ENCODE data around the gene R3HDM4. TPM values are rescaled to one million over a fixed set of nuclear protein-coding genes. Genes with fewer than 3 reads are reported as not detected.

Gene R3HDM4
- total RNA-seq, 1 experiment from 2014 or later, result 57.7 TPM

- no TSS peak for BruUV-seq (replicated peaks)
- ChIA-PET CTCF (no interaction called here), POLR2A (no interaction called here)
- no peaks in the 10 kb centered on the region for H3K27me3 ChIP-seq (replicated peaks; ENCODE audit: control insufficient read depth, insufficient read depth, low read length)
- DNase-seq, result no peak
- peaks cover 29% of the 10 kb centered on the region for H3K4me1 ChIP-seq
- TF ChIP-seq, protein P1, sequence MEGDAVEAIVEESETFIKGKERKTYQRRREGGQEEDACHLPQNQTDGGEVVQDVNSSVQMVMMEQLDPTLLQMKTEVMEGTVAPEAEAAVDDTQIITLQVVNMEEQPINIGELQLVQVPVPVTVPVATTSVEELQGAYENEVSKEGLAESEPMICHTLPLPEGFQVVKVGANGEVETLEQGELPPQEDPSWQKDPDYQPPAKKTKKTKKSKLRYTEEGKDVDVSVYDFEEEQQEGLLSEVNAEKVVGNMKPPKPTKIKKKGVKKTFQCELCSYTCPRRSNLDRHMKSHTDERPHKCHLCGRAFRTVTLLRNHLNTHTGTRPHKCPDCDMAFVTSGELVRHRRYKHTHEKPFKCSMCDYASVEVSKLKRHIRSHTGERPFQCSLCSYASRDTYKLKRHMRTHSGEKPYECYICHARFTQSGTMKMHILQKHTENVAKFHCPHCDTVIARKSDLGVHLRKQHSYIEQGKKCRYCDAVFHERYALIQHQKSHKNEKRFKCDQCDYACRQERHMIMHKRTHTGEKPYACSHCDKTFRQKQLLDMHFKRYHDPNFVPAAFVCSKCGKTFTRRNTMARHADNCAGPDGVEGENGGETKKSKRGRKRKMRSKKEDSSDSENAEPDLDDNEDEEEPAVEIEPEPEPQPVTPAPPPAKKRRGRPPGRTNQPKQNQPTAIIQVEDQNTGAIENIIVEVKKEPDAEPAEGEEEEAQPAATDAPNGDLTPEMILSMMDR (IDR thresholded peaks at IDR 0.05; ENCODE audit: insufficient read depth in 1 of 2, low read depth in 1 of 2, low read length in 1 of 2, severe bottlenecking in 1 of 2, unreplicated experiment in 1 of 2), result no peak
- no peaks in the 10 kb centered on the region for H3K9me3 ChIP-seq
- no peaks in the 10 kb centered on the region for H3K27me3 Mint-ChIP-seq (ENCODE audit: insufficient read depth, unreplicated experiment)
- H3K4me3 Mint-ChIP-seq (ENCODE audit: unreplicated experiment), result no peak overlapping the region
- no peaks in the 10 kb centered on the region for H3K9me3 Mint-ChIP-seq (ENCODE audit: unreplicated experiment)
- peaks cover 5% of the 10 kb centered on the region for H3K36me3 ChIP-seq (ENCODE audit: control insufficient read depth, insufficient read depth, low read length)
- intact Hi-C loops (cut with micrococcal nuclease; ENCODE audit: unreplicated experiment), result no loop called here
- H3K4me3 ChIP-seq (ENCODE audit: low read depth, low read length), result no peak overlapping the region
- H3K36me3 Mint-ChIP-seq (ENCODE audit: insufficient read depth, unreplicated experiment), result peaks cover 92% of the 10 kb centered on the region
- H3K27ac Mint-ChIP-seq (ENCODE audit: unreplicated experiment), result peak overlapping the region; percentile 53
- peaks cover 7% of the 10 kb centered on the region for H3K4me1 Mint-ChIP-seq (ENCODE audit: low read depth, unreplicated experiment)
Observed at GRCh38 chr19:945401-946252, 32.6 kb upstream of the R3HDM4 start.

DNA sequence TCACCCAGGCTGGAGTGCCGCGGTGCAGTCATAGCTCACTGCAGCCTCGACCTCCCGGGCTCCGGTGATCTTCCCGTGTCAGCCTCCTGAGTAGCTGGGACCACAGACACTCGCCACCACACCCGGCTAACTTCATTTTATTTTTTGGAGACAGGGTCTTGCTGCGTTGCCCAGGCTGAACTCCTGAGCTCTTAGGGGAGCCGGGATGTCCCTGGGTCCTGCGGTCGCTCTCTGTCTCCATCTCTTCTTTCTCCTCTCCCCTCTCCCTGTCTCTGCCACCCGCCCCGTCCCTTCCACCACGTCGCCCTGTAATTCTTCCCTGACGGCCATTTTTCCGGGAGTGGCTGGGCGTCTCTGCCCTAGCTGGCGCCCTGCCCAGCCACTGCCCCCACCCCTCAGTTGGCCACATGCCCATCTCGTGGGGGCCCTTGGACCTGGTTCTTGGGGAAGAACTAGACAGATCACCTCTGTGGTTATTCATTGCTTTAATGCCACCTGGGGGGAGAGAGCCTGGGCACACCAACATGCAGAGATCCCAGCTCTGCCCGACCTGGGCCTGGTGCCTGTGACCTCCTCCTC, 31.7 kb upstream of the R3HDM4 start:
- no peaks in the 10 kb centered on the region for H3K27me3 ChIP-seq (replicated peaks; ENCODE audit: control insufficient read depth, insufficient read depth, low read length)
- H3K4me1 ChIP-seq, result peaks cover 29% of the 10 kb centered on the region
- no peak for DNase-seq
- H3K4me1 Mint-ChIP-seq (ENCODE audit: low read depth, unreplicated experiment), result peaks cover 7% of the 10 kb centered on the region
- ChIA-PET CTCF (no interaction called here), POLR2A (no interaction called here)
- H3K36me3 ChIP-seq (ENCODE audit: control insufficient read depth, insufficient read depth, low read length), result peaks cover 5% of the 10 kb centered on the region
- H3K27me3 Mint-ChIP-seq (ENCODE audit: insufficient read depth, unreplicated experiment), result no peaks in the 10 kb centered on the region
- H3K9me3 ChIP-seq, result no peaks in the 10 kb centered on the region
- H3K36me3 Mint-ChIP-seq (ENCODE audit: insufficient read depth, unreplicated experiment), result peaks cover 91% of the 10 kb centered on the region
- no peak overlapping the region for H3K4me3 ChIP-seq (ENCODE audit: low read depth, low read length)
- no peak overlapping the region for H3K4me3 Mint-ChIP-seq (ENCODE audit: unreplicated experiment)
- no TSS peak for BruUV-seq (replicated peaks)
- H3K9me3 Mint-ChIP-seq (ENCODE audit: unreplicated experiment), result no peaks in the 10 kb centered on the region
- peak overlapping the region; percentile 53 for H3K27ac Mint-ChIP-seq (ENCODE audit: unreplicated experiment)
- intact Hi-C loops (cut with micrococcal nuclease; ENCODE audit: unreplicated experiment), result no loop called here
- TF ChIP-seq, protein P1 (IDR thresholded peaks at IDR 0.05; ENCODE audit: insufficient read depth in 1 of 2, low read depth in 1 of 2, low read length in 1 of 2, severe bottlenecking in 1 of 2, unreplicated experiment in 1 of 2), result no peak

DNA sequence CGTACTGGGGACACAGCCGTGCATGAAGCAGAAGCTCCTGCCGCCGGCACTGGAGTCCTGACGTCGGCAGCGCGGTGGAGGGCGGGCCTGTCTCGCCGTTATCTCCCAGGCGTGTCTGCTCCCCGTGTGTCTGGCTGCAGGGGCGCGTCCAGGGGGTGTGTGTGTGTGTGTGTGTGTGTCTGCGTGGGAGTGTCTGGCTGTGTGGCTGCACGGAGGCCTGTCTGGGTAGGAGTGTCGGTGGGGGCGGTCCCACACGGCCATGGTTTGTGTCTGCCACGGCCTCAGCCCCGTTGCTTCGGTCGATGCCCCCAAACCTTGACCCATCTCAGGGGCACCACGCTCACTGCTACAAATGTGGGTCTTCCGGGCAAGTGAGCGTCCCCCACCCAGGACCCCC, 31.1 kb upstream of the R3HDM4 start:
- H3K36me3 ChIP-seq (ENCODE audit: control insufficient read depth, insufficient read depth, low read length), result peaks cover 5% of the 10 kb centered on the region
- Mint-ChIP-seq H3K9me3 (ENCODE audit: unreplicated experiment) (no peaks in the 10 kb centered on the region), H3K27ac (ENCODE audit: unreplicated experiment) (no peak overlapping the region), H3K36me3 (ENCODE audit: insufficient read depth, unreplicated experiment) (peaks cover 91% of the 10 kb centered on the region), H3K4me3 (ENCODE audit: unreplicated experiment) (no peak overlapping the region), H3K4me1 (ENCODE audit: low read depth, unreplicated experiment) (peaks cover 7% of the 10 kb centered on the region), H3K27me3 (ENCODE audit: insufficient read depth, unreplicated experiment) (no peaks in the 10 kb centered on the region)
- H3K9me3 ChIP-seq, result no peaks in the 10 kb centered on the region
- ChIA-PET POLR2A (no interaction called here), CTCF (no interaction called here)
- H3K4me3 ChIP-seq (ENCODE audit: low read depth, low read length), result no peak overlapping the region
- peaks cover 23% of the 10 kb centered on the region for H3K4me1 ChIP-seq
- peak; percentile 55 to 66 for DNase-seq
- TF ChIP-seq, protein P1 (IDR thresholded peaks at IDR 0.05; ENCODE audit: insufficient read depth in 1 of 2, low read depth in 1 of 2, low read length in 1 of 2, severe bottlenecking in 1 of 2, unreplicated experiment in 1 of 2), result no peak
- BruUV-seq (replicated peaks), result no TSS peak
- intact Hi-C loops (cut with micrococcal nuclease; ENCODE audit: unreplicated experiment), result no loop called here
- H3K27me3 ChIP-seq (replicated peaks; ENCODE audit: control insufficient read depth, insufficient read depth, low read length), result no peaks in the 10 kb centered on the region
